ENCODE data around the gene UGT1A3.
"Not testable (repeated sequence)": the region's sequence is repeated elsewhere in the genome, so short reads cannot be mapped to it uniquely, and the experiment has no call there.

DNA sequence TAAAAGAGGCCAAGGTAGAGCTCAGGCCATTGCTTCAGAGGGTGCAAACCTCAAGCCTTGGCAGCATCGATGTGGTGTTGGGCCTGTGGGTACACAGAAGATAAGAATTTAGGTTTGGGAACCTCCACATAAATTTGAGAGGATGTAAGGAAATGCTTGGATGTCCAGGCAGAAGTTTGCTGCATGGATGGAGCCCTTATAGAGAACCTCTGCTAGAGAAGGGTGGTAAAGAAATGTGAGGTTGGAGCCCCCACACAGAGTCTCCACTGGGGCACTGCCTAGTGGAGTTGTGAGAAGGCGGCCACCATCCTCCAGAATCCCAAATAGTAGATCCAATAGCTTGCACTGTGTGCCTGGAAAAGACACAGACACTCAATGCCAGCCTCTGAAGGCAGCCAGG, 21.8 kb downstream of the UGT1A3 start:
- TF ChIP-seq, protein P1, sequence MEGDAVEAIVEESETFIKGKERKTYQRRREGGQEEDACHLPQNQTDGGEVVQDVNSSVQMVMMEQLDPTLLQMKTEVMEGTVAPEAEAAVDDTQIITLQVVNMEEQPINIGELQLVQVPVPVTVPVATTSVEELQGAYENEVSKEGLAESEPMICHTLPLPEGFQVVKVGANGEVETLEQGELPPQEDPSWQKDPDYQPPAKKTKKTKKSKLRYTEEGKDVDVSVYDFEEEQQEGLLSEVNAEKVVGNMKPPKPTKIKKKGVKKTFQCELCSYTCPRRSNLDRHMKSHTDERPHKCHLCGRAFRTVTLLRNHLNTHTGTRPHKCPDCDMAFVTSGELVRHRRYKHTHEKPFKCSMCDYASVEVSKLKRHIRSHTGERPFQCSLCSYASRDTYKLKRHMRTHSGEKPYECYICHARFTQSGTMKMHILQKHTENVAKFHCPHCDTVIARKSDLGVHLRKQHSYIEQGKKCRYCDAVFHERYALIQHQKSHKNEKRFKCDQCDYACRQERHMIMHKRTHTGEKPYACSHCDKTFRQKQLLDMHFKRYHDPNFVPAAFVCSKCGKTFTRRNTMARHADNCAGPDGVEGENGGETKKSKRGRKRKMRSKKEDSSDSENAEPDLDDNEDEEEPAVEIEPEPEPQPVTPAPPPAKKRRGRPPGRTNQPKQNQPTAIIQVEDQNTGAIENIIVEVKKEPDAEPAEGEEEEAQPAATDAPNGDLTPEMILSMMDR (IDR thresholded peaks at IDR 0.05), result not testable (repeated sequence)
- not testable (repeated sequence) for TF ChIP-seq POLR2A, EP300 (IDR thresholded peaks at IDR 0.05)
